SH-SY5Y (cell line): Measurements from ENCODE around the gene TARP.

ENCODE experiments used
- GATA2 ChIP-seq: IDR thresholded peaks from 2 replicates; pipeline ENCODE4 v1.6.1; 2011; ENCODE audit warnings: mild to moderate bottlenecking, low read depth, low read length
- GATA3 ChIP-seq: IDR thresholded peaks from 2 replicates; pipeline ENCODE4 v1.6.1; 2011; ENCODE audit warnings: low read depth, mild to moderate bottlenecking, low read length, moderate library complexity

- TF ChIP-seq GATA2 (no peak), GATA3 (no peak)
These were observed 34.7 kb upstream of the TARP start for GRCh38 chr7:38308140-38308539.
